NCI-H460 (cell line): Measurements from ENCODE around the gene TIGD3. TPM values are rescaled to one million over a fixed set of nuclear protein-coding genes. Genes with fewer than 3 reads are reported as not detected.
"Not testable (repeated sequence)": the region's sequence is repeated elsewhere in the genome, so short reads cannot be mapped to it uniquely, and the experiment has no call there.

Experiments used
- DNase-seq: peaks from one replicate; pipeline ENCODE4 v3.0.0-alpha.2; 2016; ENCODE audit warnings: low read depth; ENCODE audit errors: extremely low read depth
- total RNA-seq: library from RNA; depleted of rRNA; stranded (reverse); fragments of >200 nt; shearing (Covaris generic); gene quantifications from 2 replicates; pipeline ENCODE4 v1.2.3, GENCODE V29; 2014

Gene TIGD3
- total RNA-seq, 1 experiment from 2014 or later = 0.25 TPM

DNA sequence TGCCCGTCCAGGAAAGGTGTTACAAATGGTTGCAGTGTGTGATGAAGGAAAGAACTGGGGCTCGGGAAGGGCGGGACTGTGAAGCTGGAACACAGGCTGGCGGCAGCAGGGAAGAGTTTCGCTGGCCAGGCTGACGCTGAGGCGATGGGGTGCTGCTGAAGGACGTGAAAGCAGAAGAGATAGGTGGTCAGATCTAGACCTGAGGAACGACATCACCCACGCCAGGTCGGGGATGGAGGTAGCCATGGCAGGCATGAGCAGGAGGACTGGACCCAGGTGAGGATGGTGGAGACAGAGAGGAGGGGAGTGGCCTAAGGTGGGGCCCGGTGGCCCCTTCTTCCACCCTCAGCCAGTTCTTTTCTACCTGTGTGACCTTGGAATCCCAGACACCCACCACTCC, 30.7 kb upstream of the TIGD3 start:
- no peak for DNase-seq

DNA sequence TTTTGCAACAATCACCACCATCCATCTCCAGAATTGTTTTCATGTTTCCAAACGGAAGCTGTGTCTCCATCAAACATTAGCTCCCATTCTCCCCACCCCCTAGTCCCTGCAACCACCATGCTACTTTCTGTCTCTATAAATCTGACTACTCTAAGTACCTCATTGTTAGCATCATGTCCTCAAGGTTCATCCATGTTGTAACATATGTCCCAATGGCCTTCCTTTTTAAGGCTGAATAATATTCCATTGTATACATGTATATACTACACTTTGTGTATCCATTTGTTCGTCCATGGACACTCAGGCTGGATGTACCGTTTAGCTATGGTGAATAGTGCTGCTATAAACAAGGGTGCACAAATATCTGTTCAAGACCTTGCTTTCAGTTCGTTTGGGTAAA, 29.1 kb upstream of the TIGD3 start:
- DNase-seq = no peak

- no peak for DNase-seq
Observed at GRCh38 chr11:65327021-65327420, 27.5 kb upstream of the TIGD3 start.

- no peak for DNase-seq
Observed at GRCh38 chr11:65329478-65329877, 25.1 kb upstream of the TIGD3 start.

DNA sequence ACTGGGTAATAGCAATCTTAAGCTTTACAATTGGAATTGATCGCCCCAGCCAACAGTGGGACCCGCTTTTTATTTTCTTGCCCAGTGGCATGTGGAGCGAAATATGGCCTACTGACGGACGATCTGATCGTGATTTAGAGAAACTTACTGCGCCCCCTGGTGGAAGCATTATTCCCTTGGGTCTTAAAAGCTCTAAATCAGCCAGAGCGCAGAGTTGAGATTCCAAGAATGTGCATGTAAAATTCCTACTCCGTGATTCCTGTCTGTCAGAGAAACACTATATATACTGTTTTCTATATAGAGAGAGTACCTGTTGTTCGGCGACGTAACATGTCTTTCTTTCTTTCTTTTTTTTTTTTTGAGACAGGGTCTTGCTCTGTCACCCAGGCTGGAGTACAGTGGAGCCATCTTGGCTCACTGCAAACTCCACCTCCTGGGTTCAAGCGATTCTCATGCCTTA, 24.6 kb upstream of the TIGD3 start:
- peak; percentile 86 for DNase-seq

GRCh38 chr11:65330544-65330943, 24.0 kb upstream of the TIGD3 start:
- DNase-seq = no peak

GRCh38 chr11:65332591-65332990, 22.0 kb upstream of the TIGD3 start:
- not testable (repeated sequence) for DNase-seq

- DNase-seq = no peak
Observed at GRCh38 chr11:65334696-65335295, 19.8 kb upstream of the TIGD3 start.

- DNase-seq = no peak
Observed at GRCh38 chr11:65338676-65339075, 15.9 kb upstream of the TIGD3 start.

DNA sequence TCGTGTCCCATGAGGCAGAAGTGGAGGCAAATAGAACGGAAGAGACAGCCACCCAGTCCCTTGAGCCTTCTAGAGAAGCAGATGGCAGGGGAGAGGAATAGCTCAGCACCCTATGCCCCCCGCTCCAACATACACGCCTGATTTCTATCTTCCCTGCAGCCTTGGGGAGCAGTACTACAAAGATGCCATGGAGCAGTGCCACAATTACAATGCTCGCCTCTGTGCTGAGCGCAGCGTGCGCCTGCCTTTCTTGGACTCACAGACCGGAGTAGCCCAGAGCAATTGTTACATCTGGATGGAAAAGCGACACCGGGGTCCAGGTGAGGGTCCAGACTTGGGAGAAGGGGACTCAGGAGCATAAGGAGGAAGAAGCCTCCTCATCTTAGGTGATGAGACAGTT, 14.3 kb upstream of the TIGD3 start:
- DNase-seq = no peak

DNA sequence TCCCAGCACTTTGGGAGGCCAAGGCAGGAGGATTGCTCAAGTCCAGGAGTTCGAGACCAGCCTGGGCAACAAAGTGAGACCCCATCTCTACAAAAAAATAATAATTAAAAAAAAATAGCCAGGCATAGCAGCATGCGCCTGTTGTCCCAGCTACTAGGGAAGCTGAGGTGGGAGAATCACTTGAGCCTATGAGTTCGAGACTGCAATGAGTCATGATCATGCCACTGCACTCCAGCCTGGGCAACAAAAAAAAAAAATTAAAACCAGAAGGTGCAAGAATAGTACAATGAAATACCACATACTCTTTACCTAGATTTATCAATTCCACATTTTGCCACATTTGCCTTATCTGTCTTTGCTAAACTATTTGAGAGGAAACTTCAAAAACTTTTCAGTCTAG, 12.7 kb upstream of the TIGD3 start:
- no peak for DNase-seq

DNA sequence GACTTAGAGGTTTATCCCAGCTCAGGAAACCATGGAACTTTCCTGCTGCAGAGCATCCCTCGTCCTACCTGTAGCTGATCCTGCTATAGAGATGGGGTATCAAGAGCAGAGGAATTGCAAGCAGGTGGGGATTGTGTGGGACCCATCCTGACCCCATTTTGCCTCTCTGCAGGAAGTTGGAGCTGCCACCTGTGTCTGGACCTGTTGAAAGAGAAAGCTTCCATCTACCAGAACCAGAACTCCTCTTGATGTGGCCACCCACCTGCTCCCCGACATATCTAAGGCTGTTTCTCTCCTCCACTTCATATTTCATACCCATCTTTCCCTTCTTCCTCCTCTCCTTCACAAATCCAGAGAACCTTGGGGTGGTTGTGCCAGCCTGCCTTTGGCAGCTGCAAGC, 3.0 kb upstream of the TIGD3 start:
- DNase-seq = no peak

GRCh38 chr11:65352783-65353182, 1.8 kb upstream of the TIGD3 start:
- DNase-seq = no peak

DNA sequence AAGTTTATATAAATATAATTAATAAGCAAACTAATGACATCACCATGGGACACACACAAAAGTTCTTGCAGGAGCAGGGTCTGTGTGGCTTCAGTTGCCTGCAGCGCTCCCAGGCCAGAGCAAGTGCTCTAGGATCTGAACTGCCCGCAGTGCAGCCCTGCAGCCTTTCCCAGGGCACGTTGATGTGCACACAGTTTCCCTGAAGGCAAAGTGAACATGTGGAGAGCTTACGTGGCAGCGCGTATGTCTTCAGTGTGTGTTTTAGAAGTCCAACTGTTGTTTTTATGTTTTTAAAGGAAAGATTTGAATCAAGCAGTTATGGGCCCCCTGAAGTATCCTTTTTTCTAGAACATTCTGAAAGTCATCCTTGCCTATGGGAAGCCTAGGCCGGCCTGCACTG, 1.2 kb upstream of the TIGD3 start:
- no peak for DNase-seq

- no peak for DNase-seq
Observed at GRCh38 chr11:65353900-65354264, 669 bp upstream of the TIGD3 start.

- no peak for DNase-seq
Observed at GRCh38 chr11:65355013-65355775, 643 bp downstream of the TIGD3 start.

DNA sequence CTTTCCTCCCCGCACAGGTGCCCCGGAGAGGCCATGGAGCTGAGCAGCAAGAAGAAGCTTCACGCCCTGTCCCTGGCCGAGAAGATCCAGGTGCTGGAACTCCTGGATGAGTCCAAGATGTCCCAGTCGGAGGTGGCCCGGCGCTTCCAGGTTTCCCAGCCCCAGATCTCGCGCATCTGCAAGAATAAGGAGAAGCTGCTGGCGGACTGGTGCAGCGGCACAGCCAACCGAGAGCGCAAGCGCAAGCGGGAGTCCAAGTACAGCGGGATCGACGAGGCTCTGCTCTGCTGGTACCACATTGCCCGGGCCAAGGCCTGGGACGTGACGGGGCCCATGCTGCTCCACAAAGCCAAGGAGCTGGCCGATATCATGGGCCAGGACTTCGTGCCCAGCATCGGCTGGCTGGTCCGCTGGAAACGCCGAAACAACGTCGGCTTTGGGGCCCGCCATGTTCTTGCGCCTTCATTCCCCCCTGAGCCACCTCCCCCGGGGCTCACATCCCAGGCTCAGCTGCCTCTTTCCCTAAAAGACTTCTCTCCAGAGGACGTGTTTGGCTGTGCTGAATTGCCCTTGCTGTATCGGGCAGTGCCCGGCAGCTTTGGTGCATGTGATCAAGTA, 1.3 kb downstream of the TIGD3 start:
- DNase-seq = no peak

- no peak for DNase-seq
Observed at GRCh38 chr11:65356394-65356972, 1.9 kb downstream of the TIGD3 start.

GRCh38 chr11:65357856-65358356, 3.4 kb downstream of the TIGD3 start:
- DNase-seq = no peak

DNA sequence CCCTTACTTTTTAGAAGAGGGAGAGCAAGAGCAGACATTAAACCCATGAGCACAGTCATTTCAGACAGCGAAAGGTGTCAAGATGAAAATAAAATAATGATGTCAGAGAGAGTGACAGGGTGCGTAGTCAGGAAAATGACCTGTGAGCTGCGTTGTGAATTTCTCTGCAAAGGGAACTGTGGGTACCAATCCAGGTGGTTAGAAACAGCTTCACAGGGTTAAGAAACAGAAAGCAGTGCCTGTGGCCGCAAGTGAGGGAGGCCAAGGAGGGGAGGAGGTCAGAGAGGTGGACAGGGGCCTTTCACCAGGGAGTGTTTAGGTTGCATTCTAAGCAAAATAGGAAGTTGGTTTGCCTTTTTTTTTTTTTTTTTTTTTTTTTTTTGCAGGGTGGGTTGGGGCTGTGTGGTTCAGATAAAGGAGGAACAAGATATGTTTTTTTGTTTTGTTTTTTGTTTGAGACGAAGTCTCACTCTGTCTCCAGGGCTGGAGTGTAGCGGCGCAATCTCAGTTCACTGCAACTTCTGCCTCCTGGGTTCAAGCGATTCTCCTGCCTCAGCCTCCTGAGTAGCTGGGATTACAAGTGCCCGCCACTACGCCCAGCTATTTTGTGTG, 7.9 kb downstream of the TIGD3 start:
- no peak for DNase-seq

DNA sequence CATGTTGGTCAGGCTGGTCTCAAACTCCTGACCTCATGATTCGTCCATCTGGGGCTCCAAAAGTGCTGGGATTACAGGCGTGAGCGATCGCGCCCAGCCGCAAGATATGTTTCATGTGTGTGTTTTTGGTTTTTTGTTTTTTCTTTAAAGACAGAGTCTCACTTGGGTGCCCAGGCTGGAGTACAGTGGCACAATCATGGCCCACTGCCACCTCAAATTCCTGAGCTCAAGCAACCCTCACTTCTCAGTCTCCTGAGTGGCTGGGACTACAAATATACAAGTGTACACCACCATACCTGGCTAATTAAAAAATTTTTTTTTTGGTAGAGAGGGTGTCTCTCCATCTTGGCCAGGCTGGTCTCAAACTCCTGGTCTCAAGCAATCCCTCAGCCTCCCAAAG, 8.4 kb downstream of the TIGD3 start:
- DNase-seq = no peak
